Loucy (cell line): ENCODE data around the gene SOBP.

Experiments
- H2AFZ ChIP-seq: fragments of 200-600 bp; sonication (generic); 2 replicates; pipeline ENCODE4 v1.6.0; 2016; ENCODE audit warnings: antibody characterized with exemption, mild to moderate bottlenecking, low read length, moderate library complexity
- H3F3A ChIP-seq: fragments of 200-600 bp; 2 replicates; pipeline ENCODE4 v1.6.0; 2016; ENCODE audit warnings: antibody characterized with exemption, low read depth, mild to moderate bottlenecking
- H3K27me3 ChIP-seq: fragments of 200-600 bp; sonication (generic); 2 replicates; pipeline ENCODE4 v1.6.1; 2014; ENCODE audit warnings: low read length, mild to moderate bottlenecking; ENCODE audit not compliant: insufficient read depth, poor library complexity, severe bottlenecking
- H3K36me3 ChIP-seq: fragments of 200-600 bp; sonication (generic); 2 replicates; pipeline ENCODE4 v1.6.1; 2016; ENCODE audit warnings: low read length; ENCODE audit not compliant: insufficient read depth
- H3K4me1 ChIP-seq: fragments of 200-600 bp; sonication (generic); 2 replicates; pipeline ENCODE4 v1.5.1; 2014; ENCODE audit warnings: low read length, mild to moderate bottlenecking; ENCODE audit not compliant: insufficient read depth, poor library complexity, severe bottlenecking
- H3K4me2 ChIP-seq: fragments of 200-600 bp; sonication (generic); 2 replicates; pipeline ENCODE4 v1.6.0; 2014; ENCODE audit warnings: antibody characterized with exemption, low read length, low read depth, mild to moderate bottlenecking; ENCODE audit not compliant: poor library complexity, severe bottlenecking
- H3K4me3 ChIP-seq: fragments of 200-600 bp; sonication (generic); 2 replicates; pipeline ENCODE4 v1.5.1; 2014; ENCODE audit warnings: low read length, mild to moderate bottlenecking, mixed read lengths; ENCODE audit not compliant: poor library complexity, severe bottlenecking
- H3K79me2 ChIP-seq: fragments of 200-600 bp; sonication (generic); 2 replicates; pipeline ENCODE4 v1.6.1; 2014; ENCODE audit warnings: low read length; ENCODE audit not compliant: insufficient read depth
- H3K9ac ChIP-seq: fragments of 200-600 bp; sonication (generic); 2 replicates; pipeline ENCODE4 v1.6.0; 2014; ENCODE audit warnings: mild to moderate bottlenecking, low read depth, low read length, moderate library complexity; ENCODE audit not compliant: poor library complexity, severe bottlenecking
- H3K9me2 ChIP-seq: fragments of 200-600 bp; sonication (generic); replicated peaks from 2 replicates; pipeline ENCODE4 v1.6.1; 2016; ENCODE audit warnings: low read depth, low read length, mixed read lengths
- H3K9me3 ChIP-seq: fragments of 200-600 bp; sonication (generic); 2 replicates; pipeline ENCODE4 v1.6.1; 2014; ENCODE audit warnings: mild to moderate bottlenecking, antibody characterized with exemption, low read length, low read depth; ENCODE audit not compliant: insufficient read depth
- H4K20me1 ChIP-seq: fragments of 200-600 bp; sonication (generic); 2 replicates; pipeline ENCODE4 v1.6.0; 2014; ENCODE audit warnings: antibody characterized with exemption, low read length, mild to moderate bottlenecking; ENCODE audit not compliant: insufficient read depth, poor library complexity, severe bottlenecking
- EZH2phosphoT487 ChIP-seq: fragments of 200-600 bp; IDR thresholded peaks from 2 replicates; pipeline ENCODE4 v1.6.1; 2018; ENCODE audit warnings: antibody characterized with exemption, mild to moderate bottlenecking, moderate library complexity, borderline replicate concordance
- TF ChIP-seq, protein P1 (sequence below): fragments of 200-600 bp; sonication (generic); conservative IDR thresholded peaks from 2 replicates; pipeline ENCODE4 v1.5.1; 2014; ENCODE audit warnings: mild to moderate bottlenecking, antibody characterized with exemption, low read length

Gene SOBP

DNA sequence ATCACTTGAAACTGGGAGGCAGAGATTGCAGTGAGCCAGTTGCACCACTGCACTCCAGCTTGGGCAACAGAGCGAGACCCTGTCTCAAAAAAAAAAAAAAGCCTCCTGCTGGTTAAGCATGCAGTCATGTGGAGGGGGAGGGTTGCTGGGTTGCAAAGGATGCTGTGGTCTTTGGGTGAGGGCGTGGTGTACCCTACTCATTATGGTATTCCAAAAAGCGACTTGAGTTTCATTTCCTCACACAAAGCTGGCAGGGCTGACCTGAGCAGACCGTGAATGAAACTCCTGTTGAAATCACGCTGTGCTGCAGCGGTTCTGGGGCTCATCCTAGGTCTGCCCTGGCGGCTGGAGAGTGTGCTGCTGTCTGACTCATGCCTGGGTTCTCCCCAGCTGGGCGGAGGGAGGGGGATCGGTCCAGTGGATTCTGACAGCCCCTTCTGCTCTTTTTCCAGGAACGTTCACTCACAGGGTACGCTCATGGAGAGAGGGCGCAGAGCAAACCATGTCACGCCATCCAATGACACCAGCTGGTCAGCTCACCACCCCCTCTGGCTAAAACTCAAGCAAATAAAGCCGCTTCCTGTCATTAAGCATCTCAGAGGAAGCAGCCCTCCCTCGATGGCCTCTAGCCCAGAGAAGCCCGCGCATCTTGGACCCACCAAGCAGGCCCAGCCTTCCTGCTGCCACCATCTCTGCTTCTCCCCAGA lies 168.0 kb downstream of the SOBP start:
- Histone ChIP-seq H4K20me1 (no peaks in the 10 kb centered on the region), H3K4me2 (peak overlapping the region; percentile 76), H3K79me2 (no peaks in the 10 kb centered on the region), H3K9me2 (no peaks in the 10 kb centered on the region), H3K9ac (peak overlapping the region; percentile 45), H3K9me3 (no peaks in the 10 kb centered on the region), H2AFZ (peak overlapping the region; percentile 62), H3F3A (peaks cover 6% of the 10 kb centered on the region; the same call in 1 of the 2 replicates), H3K4me3 (peak overlapping the region; percentile 71), H3K27me3 (no peaks in the 10 kb centered on the region), H3K4me1 (peaks cover 42% of the 10 kb centered on the region), H3K36me3 (no peaks in the 10 kb centered on the region)
- TF ChIP-seq EZH2phosphoT487 = no peak
- TF ChIP-seq, protein P1, sequence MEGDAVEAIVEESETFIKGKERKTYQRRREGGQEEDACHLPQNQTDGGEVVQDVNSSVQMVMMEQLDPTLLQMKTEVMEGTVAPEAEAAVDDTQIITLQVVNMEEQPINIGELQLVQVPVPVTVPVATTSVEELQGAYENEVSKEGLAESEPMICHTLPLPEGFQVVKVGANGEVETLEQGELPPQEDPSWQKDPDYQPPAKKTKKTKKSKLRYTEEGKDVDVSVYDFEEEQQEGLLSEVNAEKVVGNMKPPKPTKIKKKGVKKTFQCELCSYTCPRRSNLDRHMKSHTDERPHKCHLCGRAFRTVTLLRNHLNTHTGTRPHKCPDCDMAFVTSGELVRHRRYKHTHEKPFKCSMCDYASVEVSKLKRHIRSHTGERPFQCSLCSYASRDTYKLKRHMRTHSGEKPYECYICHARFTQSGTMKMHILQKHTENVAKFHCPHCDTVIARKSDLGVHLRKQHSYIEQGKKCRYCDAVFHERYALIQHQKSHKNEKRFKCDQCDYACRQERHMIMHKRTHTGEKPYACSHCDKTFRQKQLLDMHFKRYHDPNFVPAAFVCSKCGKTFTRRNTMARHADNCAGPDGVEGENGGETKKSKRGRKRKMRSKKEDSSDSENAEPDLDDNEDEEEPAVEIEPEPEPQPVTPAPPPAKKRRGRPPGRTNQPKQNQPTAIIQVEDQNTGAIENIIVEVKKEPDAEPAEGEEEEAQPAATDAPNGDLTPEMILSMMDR = peak; percentile 35; the same call in 1 of the 2 replicates

DNA sequence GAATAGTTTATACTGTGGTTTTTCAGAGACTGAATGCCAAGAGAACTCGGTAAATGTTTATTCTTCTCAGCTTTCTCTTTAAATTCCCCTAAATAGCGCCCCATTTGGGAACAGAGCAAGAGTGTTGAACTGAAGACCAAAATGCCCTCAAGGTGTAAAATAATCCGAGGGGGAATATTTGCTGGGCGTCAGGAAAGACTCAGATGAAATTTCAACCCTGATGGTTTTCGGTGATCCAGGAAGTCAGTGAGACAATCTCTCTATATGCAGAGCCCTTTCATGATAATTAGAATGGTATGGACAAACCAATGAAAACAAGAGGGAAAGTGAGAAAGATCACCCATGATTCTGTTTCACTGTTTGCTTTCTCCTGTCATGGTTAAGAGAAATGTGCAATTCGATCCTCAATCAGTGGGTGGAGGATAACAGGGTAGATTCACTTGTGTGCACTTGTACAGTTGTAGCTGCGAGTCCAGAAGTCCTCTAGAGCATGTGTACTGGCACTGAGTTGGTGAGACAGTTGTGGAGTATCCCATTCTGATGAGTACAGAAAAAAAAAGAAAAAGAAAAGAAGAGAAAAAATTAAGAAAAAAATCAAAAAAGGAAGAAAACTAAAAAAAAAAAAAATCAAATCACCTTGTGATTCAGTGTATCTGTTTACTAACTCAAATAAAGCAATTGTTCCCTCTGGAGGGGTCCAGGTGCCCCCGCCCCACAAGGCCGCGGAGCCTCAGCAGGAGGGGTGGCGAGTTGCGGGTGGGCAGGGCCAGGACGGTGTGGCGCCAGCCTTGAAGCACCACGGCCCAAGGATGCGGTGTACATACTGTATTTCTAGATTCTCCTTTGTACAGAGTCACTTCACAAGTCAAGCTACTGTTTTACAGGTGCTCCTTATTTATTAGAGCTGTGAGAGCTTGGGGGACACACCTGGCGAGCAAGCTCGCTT lies 169.3 kb downstream of the SOBP start:
- peak overlapping the region; percentile 45 for H3K9ac ChIP-seq
- H3K4me1 ChIP-seq = peaks cover 35% of the 10 kb centered on the region
- peaks cover 6% of the 10 kb centered on the region; the same call in 1 of the 2 replicates for H3F3A ChIP-seq
- no peak overlapping the region for H2AFZ ChIP-seq
- H3K79me2 ChIP-seq = no peaks in the 10 kb centered on the region
- no peaks in the 10 kb centered on the region for H4K20me1 ChIP-seq
- H3K4me3 ChIP-seq = peak overlapping the region; percentile 71
- no peak for TF ChIP-seq EZH2phosphoT487
- TF ChIP-seq, protein P1 = no peak
- no peaks in the 10 kb centered on the region for H3K9me2 ChIP-seq
- no peaks in the 10 kb centered on the region for H3K27me3 ChIP-seq
- peak overlapping the region; percentile 76 for H3K4me2 ChIP-seq
- no peaks in the 10 kb centered on the region for H3K36me3 ChIP-seq
- H3K9me3 ChIP-seq = no peaks in the 10 kb centered on the region

DNA sequence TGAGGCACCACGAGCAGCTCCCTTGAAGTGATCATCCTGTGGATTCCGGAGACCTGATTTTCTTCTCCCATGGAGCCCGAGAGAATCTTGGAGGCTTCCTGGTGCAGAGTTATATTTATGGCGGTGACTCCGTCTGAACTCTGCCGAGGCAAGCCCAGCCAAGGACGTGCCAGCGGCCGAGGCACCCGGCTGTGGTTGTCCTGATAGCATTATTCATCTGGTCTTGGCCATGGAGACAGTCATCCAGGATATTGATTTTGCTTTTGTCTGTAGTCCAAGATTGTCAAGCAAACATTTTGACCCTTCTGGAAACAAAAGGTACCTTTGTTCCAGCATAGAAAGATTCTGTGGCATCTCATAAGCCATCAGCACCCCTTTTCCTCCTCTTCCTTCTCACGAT lies 170.9 kb downstream of the SOBP start:
- H3K9me2 ChIP-seq = no peaks in the 10 kb centered on the region
- H3K4me3 ChIP-seq = no peak overlapping the region
- no peaks in the 10 kb centered on the region for H3K36me3 ChIP-seq
- no peak overlapping the region for H3K4me2 ChIP-seq
- no peaks in the 10 kb centered on the region for H4K20me1 ChIP-seq
- H3K9ac ChIP-seq = no peak overlapping the region
- peaks cover 6% of the 10 kb centered on the region; the same call in 1 of the 2 replicates for H3F3A ChIP-seq
- peaks cover 30% of the 10 kb centered on the region for H3K4me1 ChIP-seq
- no peaks in the 10 kb centered on the region for H3K79me2 ChIP-seq
- H3K27me3 ChIP-seq = no peaks in the 10 kb centered on the region
- H2AFZ ChIP-seq = no peak overlapping the region
- no peak for TF ChIP-seq EZH2phosphoT487
- TF ChIP-seq, protein P1 = no peak
- H3K9me3 ChIP-seq = no peaks in the 10 kb centered on the region
